Hepatocyte (in vitro differentiated cells): Measurements from ENCODE around the gene ARPIN.

ENCODE experiments used
- CTCF ChIP-seq: fragments of 200-600 bp; sonication (generic); IDR thresholded peaks from 2 replicates; pipeline ENCODE4 v1.5.1; 2016; ENCODE audit warnings: antibody characterized with exemption, mild to moderate bottlenecking; ENCODE audit not compliant: poor library complexity
- EZH2 ChIP-seq: fragments of 200-600 bp; sonication (generic); IDR thresholded peaks from 2 replicates; pipeline ENCODE4 v1.6.1; 2016; ENCODE audit warnings: antibody characterized with exemption, mild to moderate bottlenecking, borderline replicate concordance
- EZH2phosphoT487 ChIP-seq: fragments of 200-600 bp; sonication (generic); IDR thresholded peaks from one replicate; pipeline ENCODE4 v1.6.1; 2018; ENCODE audit warnings: antibody characterized with exemption, mild to moderate bottlenecking, low read depth, moderate library complexity; ENCODE audit not compliant: unreplicated experiment, severe bottlenecking

GRCh38 chr15:89875741-89876140 lies 37.0 kb downstream of the ARPIN start:
- TF ChIP-seq CTCF = no peak
- no peak for TF ChIP-seq EZH2
- no peak for TF ChIP-seq EZH2phosphoT487
